Fibroblast of skin of back (primary cell): ENCODE results near the gene PAQR8. TPM values are rescaled to one million over a fixed set of nuclear protein-coding genes. Genes with fewer than 3 reads are reported as not detected.

ENCODE experiments used
- DNase-seq: peaks from one replicate; pipeline ENCODE4 v3.0.0-alpha.2; 2013
- polyA plus RNA-seq, 2 experiments: library from polyadenylated mRNA; unstranded; fragments of 120-200 nt; gene quantifications; one replicate each; pipeline ENCODE4 v1.2.1, GENCODE V29; 2013; ENCODE audit not compliant: insufficient read length in 2 of 2

The PAQR8 gene
- 3.0 TPM for polyA plus RNA-seq (2013, experiment 1 of 2; ENCODE audit: insufficient read length)
- polyA plus RNA-seq (2013, experiment 2 of 2; ENCODE audit: insufficient read length): 3.8 TPM

- DNase-seq: peak; percentile 73
Observed at GRCh38 chr6:52361945-52362442, at the start of gene PAQR8. Gene PAQR8 (plus strand): TSS chr6:52362151. CDS start chr6:52403214, 41,063 bp downstream.

- DNase-seq: no peak
Observed at GRCh38 chr6:52312461-52312860, 49.5 kb upstream of the PAQR8 start.

GRCh38 chr6:52314752-52315151 lies 47.2 kb upstream of the PAQR8 start:
- DNase-seq: no peak

GRCh38 chr6:52317211-52317610 lies 44.7 kb upstream of the PAQR8 start:
- no peak for DNase-seq

- peak; percentile 34 for DNase-seq
Observed at GRCh38 chr6:52317841-52318581, 43.9 kb upstream of the PAQR8 start.

- DNase-seq: no peak
Observed at GRCh38 chr6:52324189-52324588, 37.8 kb upstream of the PAQR8 start.

- DNase-seq: no peak
Observed at GRCh38 chr6:52325695-52326471, 36.1 kb upstream of the PAQR8 start.

- no peak for DNase-seq
Observed at GRCh38 chr6:52326540-52327364, 35.2 kb upstream of the PAQR8 start.

- DNase-seq: no peak
Observed at GRCh38 chr6:52328303-52328662, 33.7 kb upstream of the PAQR8 start.

GRCh38 chr6:52328729-52329128 lies 33.2 kb upstream of the PAQR8 start:
- DNase-seq: no peak

- no peak for DNase-seq
Observed at GRCh38 chr6:52330470-52330869, 31.5 kb upstream of the PAQR8 start.

GRCh38 chr6:52331793-52332457 lies 30.0 kb upstream of the PAQR8 start:
- no peak for DNase-seq

- no peak for DNase-seq
Observed at GRCh38 chr6:52333840-52334200, 28.1 kb upstream of the PAQR8 start.

- no peak for DNase-seq
Observed at GRCh38 chr6:52335576-52335975, 26.4 kb upstream of the PAQR8 start.

- no peak for DNase-seq
Observed at GRCh38 chr6:52336919-52337561, 24.9 kb upstream of the PAQR8 start.

GRCh38 chr6:52337633-52338290 lies 24.2 kb upstream of the PAQR8 start:
- no peak for DNase-seq

GRCh38 chr6:52340603-52340880 lies 21.4 kb upstream of the PAQR8 start:
- DNase-seq: no peak

GRCh38 chr6:52341561-52342260 lies 20.2 kb upstream of the PAQR8 start:
- DNase-seq: no peak

- no peak for DNase-seq
Observed at GRCh38 chr6:52345311-52345710, 16.6 kb upstream of the PAQR8 start.

GRCh38 chr6:52346503-52346902 lies 15.4 kb upstream of the PAQR8 start:
- no peak for DNase-seq

- no peak for DNase-seq
Observed at GRCh38 chr6:52347818-52348217, 14.1 kb upstream of the PAQR8 start.
